NT2/D1 (cell line): ENCODE measurements around the gene CCDC88A.
"Not testable (repeated sequence)": the region's sequence is repeated elsewhere in the genome, so short reads cannot be mapped to it uniquely, and the experiment has no call there.

Source experiments
- DNase-seq: peaks from one replicate; pipeline ENCODE4 v3.0.0-alpha.2; 2011; ENCODE audit warnings: low read depth, low spot score
- H3K27me3 ChIP-seq: 2 replicates; pipeline ENCODE4 v1.6.0; 2011; ENCODE audit warnings: mild to moderate bottlenecking; ENCODE audit not compliant: insufficient read length, insufficient read depth
- H3K36me3 ChIP-seq: 2 replicates; pipeline ENCODE4 v1.6.1; 2011; ENCODE audit warnings: mild to moderate bottlenecking, low read length, mixed read lengths; ENCODE audit not compliant: insufficient read depth, insufficient read length
- H3K4me1 ChIP-seq: 2 replicates; pipeline ENCODE4 v1.5.1; 2011; ENCODE audit not compliant: insufficient read depth, insufficient read length
- H3K4me3 ChIP-seq: 2 replicates; pipeline ENCODE4 v1.5.1; 2011; ENCODE audit warnings: low read depth; ENCODE audit not compliant: insufficient read length
- H3K9ac ChIP-seq: 2 replicates; pipeline ENCODE4 v1.6.0; 2011; ENCODE audit warnings: low read depth; ENCODE audit not compliant: insufficient read length
- H3K9me3 ChIP-seq: 2 replicates; pipeline ENCODE4 v1.5.1; 2011; ENCODE audit warnings: mild to moderate bottlenecking, low read length; ENCODE audit not compliant: insufficient read depth
- SUZ12 ChIP-seq: IDR thresholded peaks from 2 replicates; pipeline ENCODE4 v1.6.1; 2011; ENCODE audit not compliant: insufficient read length, insufficient read depth; ENCODE audit errors: extremely low read depth
- YY1 ChIP-seq: IDR thresholded peaks from 2 replicates; pipeline ENCODE4 v1.6.1; 2011; ENCODE audit not compliant: insufficient read length, insufficient read depth
- ZNF274 ChIP-seq: IDR thresholded peaks from 2 replicates; pipeline ENCODE4 v1.6.1; 2011; ENCODE audit warnings: mild to moderate bottlenecking, low read depth, low read length

The CCDC88A gene

GRCh38 chr2:55452879-55453278 is 33.2 kb upstream of the CCDC88A start:
- TF ChIP-seq YY1 (no peak), ZNF274 (no peak), SUZ12 (no peak)
- H3K27me3 ChIP-seq = no peaks in the 10 kb centered on the region
- no peak for DNase-seq

GRCh38 chr2:55451699-55452098 is 32.0 kb upstream of the CCDC88A start:
- TF ChIP-seq ZNF274 (no peak), YY1 (no peak), SUZ12 (no peak)
- DNase-seq = no peak

More at GRCh38 chr2:55452879-55453278, 33.2 kb upstream of the CCDC88A start:
- Histone ChIP-seq H3K4me3 (no peak overlapping the region), H3K36me3 (no peaks in the 10 kb centered on the region), H3K9ac (no peak overlapping the region), H3K4me1 (no peaks in the 10 kb centered on the region), H3K9me3 (no peaks in the 10 kb centered on the region)

GRCh38 chr2:55450014-55450413 is 30.4 kb upstream of the CCDC88A start:
- H3K9ac ChIP-seq, H3K4me1 ChIP-seq, H3K36me3 ChIP-seq, H3K9me3 ChIP-seq, DNase-seq, H3K27me3 ChIP-seq, H3K4me3 ChIP-seq: not testable (repeated sequence)

More at GRCh38 chr2:55451699-55452098, 32.0 kb upstream of the CCDC88A start:
- Histone ChIP-seq H3K9me3 (no peaks in the 10 kb centered on the region), H3K36me3 (no peaks in the 10 kb centered on the region), H3K27me3 (no peaks in the 10 kb centered on the region), H3K9ac (no peak overlapping the region), H3K4me3 (no peak overlapping the region), H3K4me1 (no peaks in the 10 kb centered on the region)

- H3K9ac ChIP-seq, H3K27me3 ChIP-seq, H3K36me3 ChIP-seq, H3K4me1 ChIP-seq, H3K4me3 ChIP-seq, DNase-seq, H3K9me3 ChIP-seq: not testable (repeated sequence)
Observed at GRCh38 chr2:55442045-55442760, 22.5 kb upstream of the CCDC88A start.

GRCh38 chr2:55441280-55441892 is 21.7 kb upstream of the CCDC88A start:
- TF ChIP-seq YY1 (no peak), SUZ12 (no peak), ZNF274 (no peak)
- Histone ChIP-seq H3K36me3 (no peaks in the 10 kb centered on the region), H3K9ac (no peak overlapping the region), H3K9me3 (peaks cover 8% of the 10 kb centered on the region), H3K4me1 (no peaks in the 10 kb centered on the region), H3K4me3 (no peak overlapping the region), H3K27me3 (no peaks in the 10 kb centered on the region)
- DNase-seq = no peak

GRCh38 chr2:55439101-55439397 is 19.4 kb upstream of the CCDC88A start:
- no peaks in the 10 kb centered on the region for H3K4me1 ChIP-seq
- TF ChIP-seq ZNF274 (no peak), SUZ12 (no peak), YY1 (no peak)
- H3K9me3 ChIP-seq = peaks cover 8% of the 10 kb centered on the region
- no peak overlapping the region for H3K4me3 ChIP-seq
- no peak for DNase-seq
- no peak overlapping the region for H3K9ac ChIP-seq
- no peaks in the 10 kb centered on the region for H3K36me3 ChIP-seq
- no peaks in the 10 kb centered on the region for H3K27me3 ChIP-seq

GRCh38 chr2:55438391-55439100 is 18.9 kb upstream of the CCDC88A start:
- Histone ChIP-seq H3K4me1 (no peaks in the 10 kb centered on the region), H3K4me3 (no peak overlapping the region), H3K9me3 (peaks cover 8% of the 10 kb centered on the region), H3K9ac (no peak overlapping the region), H3K36me3 (no peaks in the 10 kb centered on the region), H3K27me3 (no peaks in the 10 kb centered on the region)
- DNase-seq = no peak
- no peak for TF ChIP-seq ZNF274
- TF ChIP-seq YY1 = no peak
- TF ChIP-seq SUZ12 = no peak
